COLO829 (cell line): ENCODE results near the gene LYSMD1.

Experiments
- DNase-seq: peaks from one replicate; pipeline ENCODE4 v3.0.0; 2012; ENCODE audit warnings: low spot score

The LYSMD1 gene

DNA sequence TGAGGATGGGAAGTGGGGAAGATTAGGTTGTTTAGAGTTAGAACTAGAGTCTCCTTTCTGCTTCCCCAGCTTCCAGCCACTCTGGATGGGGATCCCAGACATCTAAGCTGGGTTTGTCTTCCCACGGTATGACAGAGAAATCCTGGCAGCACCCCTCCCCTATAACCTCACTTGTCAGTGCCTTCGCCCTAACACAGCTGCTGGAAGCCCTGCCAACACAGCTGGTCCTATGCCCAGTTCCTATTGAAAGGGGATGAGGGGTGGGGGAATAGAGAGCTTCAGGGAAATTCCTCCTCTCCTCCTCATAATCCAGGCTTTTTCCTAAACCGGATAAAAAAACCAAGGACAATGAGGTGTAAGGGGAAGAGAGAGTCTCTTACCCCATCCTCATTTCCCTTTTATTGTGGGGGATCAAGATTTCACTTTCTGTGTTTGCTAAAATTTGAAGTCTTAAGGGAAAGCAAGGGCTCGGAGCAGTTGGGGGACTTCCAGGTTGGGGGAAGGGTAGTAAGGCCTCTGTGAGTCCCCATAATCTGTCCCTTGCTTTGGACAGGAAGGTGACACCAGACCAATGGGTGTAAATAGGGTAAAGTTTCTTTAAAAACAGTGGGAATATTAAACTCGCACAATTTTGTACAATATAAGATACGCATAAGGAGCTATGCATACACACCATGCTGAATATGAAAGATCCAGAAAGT, 9.5 kb upstream of the LYSMD1 start:
- DNase-seq: no peak

DNA sequence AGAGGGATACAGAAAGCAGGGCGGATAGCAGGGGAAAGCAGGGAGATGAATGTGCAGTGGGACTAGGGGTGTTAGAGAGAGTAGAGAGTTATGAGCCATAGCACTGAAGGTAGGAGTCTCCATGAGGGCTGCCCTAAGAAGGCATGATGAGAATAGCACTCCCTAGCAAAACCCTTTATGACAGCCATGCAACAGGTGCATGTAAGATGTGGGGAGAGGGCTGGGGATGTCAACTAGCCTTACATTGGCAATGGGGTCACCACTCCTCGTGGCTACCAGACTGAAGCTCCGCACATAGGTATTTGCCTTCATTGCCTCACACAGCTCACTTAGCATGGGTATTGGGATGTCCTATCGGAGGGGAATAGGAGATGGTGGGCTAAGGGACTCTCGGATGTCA, 5.5 kb upstream of the LYSMD1 start:
- no peak for DNase-seq

DNA sequence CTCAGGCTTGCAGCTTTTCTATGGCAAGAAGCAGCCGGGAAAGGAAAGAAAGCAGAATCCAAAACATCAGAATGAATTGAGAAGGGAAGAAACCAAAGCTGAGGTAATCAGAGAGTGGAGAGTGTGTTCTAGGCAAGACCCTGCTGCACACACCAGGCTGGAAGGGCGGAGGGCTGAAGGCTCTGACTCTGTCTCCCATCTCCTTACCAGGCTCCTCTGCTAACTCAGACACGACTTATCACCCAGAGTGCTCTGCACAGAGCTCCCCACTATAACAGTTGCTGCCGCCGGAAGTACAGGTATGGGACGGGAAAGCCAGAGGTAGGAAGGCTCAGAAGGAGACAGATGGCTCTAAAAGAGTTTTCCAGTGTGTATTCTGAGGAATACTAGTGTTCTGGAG, 1.4 kb upstream of the LYSMD1 start:
- no peak for DNase-seq

DNA sequence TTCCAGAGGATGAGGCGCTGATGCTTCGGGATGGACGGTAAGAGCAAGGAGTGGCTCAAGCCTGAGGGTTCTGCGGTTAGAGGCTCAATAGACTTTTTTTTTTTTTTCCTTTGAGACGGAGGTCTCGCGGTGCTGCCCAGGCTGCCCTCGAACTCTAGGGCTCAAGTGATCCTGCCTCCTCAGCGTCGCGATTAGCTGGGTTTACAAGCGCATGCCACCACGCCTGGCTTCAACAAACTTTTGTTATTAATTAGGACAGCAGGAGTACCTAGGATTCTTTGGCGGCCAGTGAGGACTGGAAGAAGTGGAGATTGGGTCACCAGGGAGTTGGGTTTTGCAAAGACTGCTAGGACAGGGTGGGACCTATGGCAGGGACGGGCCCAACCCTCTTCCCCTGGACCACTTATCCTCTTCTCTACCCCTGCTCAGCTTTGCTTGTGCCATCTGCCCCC, 829 bp upstream of the LYSMD1 start:
- DNase-seq: peak; percentile 57

DNA sequence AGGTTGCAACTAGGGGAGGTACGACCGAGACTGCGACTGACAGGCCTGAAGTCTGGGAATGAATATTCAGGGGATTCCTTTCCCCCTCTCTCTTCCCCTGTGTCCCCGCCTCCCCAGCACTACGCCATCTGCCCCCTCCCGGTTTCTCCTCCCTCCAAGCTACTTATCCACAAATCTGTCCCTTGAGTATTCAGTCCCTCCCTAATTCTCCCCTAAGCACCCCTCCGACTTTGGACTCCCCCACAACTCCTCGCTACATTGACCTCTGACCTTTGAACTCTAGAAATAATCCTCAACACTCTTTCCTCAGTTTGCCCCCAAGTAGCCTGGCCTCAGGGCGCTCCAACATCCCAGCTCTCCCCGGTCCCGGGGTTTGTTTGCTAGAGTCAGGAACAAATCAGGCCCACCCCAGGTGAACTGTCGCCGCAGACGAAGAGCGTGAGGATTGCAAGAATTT, 393 bp downstream of the LYSMD1 start:
- peak; percentile 48 for DNase-seq

DNA sequence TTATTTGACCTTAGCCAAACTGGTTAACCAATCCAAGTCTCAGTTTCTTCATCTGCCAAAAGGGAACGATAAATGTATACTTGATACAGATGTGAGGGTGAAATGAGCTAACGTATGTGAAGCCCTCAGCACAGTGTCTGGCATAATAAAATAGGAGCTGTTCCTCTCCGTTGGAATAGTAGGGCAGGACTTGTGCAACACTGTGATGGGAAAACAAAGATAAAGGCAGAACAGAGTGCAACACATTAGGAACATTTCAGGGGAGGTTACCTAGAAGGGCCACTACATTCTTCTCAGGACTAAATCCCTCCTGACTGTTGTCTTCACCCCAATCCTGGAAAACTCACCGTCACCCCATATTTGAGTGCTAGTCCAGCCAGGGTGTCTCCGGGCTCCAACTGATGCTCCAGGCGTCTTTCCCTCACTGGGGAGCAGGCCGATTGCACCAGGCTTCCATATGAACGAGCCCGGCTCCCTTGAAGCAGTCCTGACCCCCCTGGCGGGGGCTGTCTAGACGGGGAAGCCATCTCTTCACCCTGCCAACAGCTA, 896 bp downstream of the LYSMD1 start:
- DNase-seq: no peak

DNA sequence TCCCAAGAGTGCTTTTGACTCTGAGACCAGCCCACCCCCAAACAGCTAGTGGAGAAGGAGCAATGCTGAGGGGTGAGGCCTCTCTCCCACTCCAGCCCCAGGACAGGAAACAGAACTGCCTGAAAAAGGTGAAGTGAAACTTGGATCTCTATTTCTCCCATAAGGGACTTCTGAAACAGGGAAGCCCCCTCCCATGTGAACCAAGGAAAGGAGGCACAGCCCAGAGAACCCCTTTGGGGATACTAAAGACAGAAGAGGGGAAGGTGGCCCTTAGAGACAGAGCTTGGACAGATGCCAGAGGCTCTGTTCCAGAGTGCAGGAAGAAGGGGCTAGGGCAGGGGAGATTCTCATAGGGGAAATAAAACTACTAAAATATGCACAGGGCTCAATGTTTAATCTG, 6.3 kb downstream of the LYSMD1 start:
- DNase-seq: no peak

DNA sequence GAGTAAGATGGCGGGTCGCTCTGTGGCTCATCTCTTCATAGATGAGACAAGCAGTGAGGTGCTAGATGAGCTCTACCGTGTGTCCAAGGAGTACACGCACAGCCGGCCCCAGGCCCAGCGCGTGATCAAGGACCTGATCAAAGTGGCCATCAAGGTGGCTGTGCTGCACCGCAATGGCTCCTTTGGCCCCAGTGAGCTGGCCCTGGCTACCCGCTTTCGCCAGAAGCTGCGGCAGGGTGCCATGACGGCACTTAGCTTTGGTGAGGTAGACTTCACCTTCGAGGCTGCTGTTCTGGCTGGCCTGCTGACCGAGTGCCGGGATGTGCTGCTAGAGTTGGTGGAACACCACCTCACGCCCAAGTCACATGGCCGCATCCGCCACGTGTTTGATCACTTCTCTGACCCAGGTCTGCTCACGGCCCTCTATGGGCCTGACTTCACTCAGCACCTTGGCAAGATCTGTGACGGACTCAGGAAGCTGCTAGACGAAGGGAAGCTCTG, 6.9 kb downstream of the LYSMD1 start:
- DNase-seq: no peak

DNA sequence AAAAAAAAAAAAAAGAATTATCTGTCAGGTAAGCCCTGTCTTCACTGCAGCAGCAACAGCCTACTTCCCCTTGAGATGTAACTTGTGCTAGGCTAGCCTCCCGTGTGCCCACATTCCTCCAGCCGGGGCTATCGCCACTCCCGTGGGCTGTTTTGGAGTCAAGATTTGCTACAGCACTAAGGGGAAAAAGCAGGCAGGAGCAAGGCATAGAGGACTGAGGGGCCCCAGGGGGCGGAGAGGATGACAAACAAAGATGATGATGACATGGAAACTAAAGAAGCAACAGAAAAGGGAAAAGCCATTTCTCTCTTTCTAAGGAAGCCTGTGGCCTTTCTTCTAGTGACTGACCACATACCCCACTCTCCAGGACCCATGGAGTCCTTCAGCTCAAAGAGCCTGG, 7.4 kb downstream of the LYSMD1 start:
- no peak for DNase-seq

DNA sequence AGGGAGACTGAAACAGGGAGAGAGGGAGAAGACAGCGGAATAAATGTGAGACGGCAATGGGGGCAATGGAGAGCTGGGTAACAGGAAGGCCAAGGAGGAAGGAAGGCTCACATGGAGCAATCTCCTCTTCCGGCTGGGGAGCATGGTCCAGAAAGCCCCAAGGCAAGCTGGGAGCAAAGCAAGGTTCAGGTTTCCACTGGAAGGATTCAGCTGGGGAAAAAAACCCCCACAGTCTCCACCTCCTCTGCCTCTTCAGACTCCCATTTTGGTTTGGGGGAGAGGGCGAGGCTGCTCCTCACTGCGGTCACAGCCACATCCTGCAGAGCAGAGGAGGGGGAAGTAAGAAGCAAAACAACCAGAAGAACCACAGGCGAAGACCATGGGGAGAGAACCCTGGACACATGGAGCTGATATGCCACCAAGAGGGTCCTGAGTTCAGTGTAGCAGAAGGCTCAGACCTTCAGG, 8.6 kb downstream of the LYSMD1 start:
- DNase-seq: no peak

DNA sequence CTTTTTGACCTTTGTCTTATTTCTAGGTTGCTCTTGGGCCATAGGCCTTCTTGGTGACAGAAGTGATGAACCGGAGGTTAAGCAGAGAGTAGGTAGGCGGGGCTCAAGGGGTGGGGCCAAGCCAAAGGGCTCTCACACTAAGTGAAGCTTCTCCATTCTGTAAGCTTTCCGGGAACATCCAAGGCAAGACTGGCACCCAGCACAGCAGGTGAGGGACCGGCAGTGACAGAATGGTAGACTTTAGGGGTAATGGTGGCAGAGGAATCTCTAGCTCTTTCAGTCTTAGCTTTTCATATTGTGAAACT, 9.2 kb downstream of the LYSMD1 start, which contains the start of gene TNFAIP8L2:
Gene TNFAIP8L2, plus strand, starts transcription at position 135 of the 305 bp plus-strand sequence. CDS start 2,049 bp downstream, outside the sequence.
- no peak for DNase-seq

DNA sequence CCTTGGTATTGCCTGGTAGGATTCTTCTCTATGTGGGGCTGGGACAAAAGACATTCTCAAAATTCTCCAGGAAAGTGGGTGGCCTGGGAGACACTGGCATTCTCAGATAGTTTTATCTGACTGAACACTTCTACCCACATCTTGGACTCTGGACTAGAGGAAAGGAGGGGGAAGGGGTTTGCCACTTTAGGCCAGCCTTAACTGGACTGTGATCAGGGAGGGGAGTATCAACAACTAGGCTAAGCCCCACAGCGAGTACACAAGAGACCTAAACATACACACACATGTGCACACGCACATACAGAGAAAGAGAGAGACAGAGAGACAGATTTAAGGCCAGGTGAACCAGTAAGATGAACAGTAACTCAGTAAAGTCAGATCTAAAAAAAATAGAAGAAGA, 18.0 kb downstream of the LYSMD1 start:
- no peak for DNase-seq

DNA sequence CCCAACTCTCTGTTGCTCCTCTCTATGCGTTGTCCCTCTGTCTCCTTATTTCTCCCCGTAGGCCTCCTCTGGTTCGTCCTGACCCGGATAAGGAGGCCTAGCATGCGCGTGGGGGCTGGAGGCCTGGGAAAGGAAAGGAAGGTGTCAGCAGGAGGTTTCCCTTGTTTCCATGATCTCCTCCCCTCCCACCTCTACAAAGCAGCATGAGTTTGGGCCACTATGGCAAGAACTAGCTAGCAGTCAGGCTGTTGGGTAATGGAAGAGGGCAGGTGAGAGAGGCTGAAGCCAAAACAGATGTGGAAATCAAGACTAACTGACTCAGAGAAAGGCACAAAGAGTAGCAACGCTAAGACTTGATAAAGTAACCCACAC, 18.6 kb downstream of the LYSMD1 start:
- no peak for DNase-seq

DNA sequence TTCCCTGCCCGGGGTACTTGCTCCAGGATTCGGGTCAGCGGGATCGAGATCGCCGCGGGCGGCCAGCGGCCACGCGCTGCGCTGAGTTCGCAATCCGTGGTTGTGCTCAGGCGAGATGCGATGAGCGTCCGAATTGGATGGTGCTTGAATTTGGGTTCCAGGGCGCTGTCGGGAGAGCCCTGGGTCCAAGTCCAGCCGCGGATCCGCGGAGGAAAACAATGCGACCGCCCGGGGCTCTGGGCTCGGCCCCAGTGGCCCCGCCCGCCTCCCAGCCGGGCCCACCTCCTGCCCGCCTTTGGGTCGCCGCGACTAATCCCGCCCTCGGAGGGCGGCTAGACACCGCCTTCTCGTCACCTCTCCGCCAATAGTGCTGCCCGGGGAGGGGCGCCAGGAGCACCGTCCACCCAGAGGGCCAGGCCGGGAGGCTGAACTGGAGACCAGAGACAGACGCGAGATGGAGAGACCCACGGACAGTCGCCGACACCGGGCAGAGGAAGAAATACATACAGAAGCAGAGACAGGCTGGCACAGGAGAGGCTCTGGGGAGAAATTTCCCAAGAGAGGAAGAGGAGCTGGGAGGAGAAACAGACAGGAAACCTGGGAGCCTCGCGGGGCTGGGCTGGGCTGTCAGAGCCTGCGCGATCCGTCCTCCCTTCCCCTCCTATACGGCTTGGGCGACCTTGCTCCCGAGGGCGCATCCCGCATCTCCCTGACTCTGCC, 19.1 kb downstream of the LYSMD1 start, which contains the start of gene SEMA6C:
Gene SEMA6C, minus strand, starts transcription at position 220 of the 720 bp plus-strand sequence. CDS start 4,010 bp downstream, outside the sequence.
- peak; percentile 83 for DNase-seq

DNA sequence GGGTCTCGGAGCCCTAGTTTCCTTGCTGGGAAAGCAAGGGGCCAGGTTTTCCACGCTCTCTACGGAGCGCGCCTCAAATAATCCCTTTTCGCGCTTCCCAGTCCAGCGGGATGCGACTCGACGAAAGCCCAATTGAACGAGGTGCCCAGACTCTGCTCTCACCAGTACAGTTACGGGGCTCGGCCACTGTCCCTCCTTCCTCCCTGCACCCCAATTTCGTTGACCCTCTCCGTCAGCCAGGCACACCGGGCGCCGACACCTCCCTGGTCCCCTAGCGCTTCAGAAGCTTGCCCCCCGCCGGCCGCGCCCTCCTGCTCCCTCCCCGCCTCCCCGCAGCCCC, 19.7 kb downstream of the LYSMD1 start:
- DNase-seq: no peak

DNA sequence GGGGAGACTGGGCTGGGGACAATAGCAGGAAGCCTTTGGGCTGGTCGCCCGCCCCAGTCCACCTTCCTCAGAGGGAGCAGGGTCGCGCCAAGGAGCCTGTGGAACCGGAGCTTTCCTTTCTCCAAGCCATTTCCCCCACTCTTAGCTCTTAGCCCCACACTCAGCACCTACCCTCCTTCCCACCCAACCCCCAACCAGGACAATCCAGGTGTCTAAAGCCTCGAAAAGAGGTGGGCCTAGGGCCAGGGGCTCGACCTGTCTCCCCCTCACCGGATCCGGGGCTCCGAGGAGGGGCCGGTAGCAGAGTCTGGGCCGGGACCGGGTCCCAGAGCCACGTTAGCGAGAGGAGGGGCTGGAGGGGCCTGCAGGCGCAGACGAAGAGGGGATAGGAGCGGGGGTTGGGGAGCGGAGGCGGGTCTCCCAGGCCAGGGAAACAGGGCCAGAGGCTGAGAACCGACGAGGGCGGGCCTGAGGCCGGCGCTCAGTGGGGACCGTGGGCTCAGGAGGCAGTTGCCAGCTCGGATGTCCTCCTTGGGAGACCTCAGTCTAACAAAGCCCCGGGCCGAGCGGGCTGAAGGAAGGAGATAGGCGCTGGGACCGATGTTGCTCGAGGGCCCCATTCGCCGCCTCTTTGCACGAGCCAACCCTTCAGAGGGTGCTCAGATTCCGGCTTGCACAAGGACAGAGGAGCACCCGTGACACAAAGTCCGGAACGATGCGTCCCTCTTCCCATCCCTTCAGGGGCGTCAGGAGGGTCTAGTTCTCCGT, 20.2 kb downstream of the LYSMD1 start:
- DNase-seq: no peak

DNA sequence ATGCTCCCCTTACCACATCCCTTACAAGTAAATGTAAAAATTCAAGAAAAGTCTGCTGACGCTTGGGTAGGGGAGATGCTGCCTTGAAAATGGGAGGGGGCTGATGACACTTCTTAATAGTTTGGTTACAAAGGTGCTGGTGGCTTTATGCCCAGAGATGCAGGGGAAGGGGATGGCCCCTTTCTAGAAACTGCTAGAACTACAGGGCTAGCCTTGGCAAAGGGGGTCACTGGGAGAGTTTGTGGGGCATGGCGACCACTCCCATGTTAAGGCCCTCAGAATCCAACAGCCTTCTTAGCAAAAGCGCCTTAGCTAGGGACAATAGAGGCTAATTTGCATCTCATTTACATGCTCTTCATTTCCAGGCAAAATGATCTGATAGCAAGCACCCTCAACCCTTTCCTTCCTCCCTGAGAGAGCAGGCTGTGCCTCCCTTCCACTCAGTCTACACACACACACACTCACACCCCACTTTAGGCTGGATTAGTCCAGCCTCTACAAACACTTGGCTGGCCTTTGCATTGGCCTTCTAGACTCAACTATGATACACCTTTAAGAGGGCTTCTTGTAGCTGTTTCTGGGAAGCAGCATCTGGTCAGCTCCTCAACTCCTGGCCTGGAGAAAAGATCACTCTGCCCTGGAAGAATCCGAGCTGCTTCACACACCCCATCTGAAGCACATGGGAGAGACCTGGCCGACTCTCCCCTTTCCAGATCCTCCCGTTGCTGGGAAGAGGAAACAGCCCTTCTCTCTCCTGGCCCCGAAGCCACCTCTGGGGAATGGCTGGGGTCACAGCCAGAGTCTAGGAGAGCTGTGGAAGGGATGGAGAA, 21.0 kb downstream of the LYSMD1 start:
- DNase-seq: no peak

DNA sequence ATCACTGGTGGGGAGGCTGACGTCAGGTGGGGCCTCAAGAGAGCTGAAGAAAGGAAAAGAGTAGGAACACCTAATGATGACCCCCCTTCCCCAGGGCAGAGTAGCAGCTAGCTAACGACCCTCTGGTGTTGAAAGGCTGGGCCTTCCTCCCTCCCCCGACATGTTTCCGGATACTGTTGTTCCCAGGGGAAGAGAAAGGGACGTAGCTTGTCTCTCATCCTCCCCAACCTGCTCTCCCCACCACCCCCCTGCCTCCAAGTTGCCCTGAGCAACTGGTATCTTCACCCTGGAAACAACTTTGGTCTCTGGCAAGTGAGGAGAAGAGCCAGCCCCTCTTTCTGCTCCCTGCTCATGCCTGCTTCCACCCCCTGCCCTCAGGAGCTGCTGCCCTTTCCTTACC, 21.7 kb downstream of the LYSMD1 start:
- no peak for DNase-seq

DNA sequence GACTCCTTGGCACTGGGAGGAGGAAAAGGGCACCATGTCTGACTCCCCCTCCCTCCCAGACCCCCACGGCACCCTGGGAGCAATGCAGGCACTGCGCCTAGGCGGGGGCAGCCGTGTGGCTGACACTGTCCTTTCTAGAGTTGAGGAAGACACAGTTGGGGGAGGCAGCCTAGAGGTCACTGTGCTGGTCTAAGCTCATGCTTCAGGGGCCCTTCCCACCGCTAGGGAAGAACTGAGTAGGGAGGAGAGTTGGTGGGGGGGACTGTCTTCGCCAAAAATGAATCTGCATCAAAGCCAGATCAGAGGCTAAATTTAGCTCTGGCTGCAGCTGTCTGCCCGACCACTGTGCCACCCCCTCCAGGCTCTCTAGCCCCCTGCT, 22.7 kb downstream of the LYSMD1 start:
- DNase-seq: no peak

DNA sequence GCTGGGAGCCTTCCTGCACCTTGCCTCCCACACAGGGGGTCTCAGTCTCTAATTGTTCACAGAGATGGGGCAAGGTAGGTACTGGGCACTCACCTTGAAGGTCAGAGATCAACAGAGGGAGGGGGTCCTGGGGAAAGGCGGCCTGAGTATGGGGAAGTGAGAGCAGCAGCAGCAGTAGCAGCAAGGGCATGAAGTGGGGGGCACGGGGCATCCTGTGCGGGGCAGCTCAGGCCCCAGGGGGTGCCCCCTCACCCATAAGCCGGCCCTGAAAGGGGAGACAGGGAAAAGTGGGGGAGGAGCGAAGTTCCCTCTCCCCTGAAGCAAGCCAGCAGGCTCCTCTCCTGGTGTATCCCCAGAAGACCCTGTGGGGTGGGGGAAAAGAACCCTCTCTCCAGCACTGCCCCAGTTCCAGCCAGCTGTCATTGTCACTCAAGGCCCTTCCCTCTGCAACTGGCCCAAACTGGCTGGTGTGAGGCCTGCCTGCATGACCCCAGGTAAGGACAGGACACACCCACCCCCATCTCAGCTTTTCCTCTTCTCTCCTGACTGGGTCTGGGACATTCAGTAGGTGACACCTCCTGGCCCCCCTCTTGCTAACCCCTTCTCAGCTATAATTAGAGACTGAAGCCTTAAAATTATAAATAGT, 23.2 kb downstream of the LYSMD1 start:
- no peak for DNase-seq

DNA sequence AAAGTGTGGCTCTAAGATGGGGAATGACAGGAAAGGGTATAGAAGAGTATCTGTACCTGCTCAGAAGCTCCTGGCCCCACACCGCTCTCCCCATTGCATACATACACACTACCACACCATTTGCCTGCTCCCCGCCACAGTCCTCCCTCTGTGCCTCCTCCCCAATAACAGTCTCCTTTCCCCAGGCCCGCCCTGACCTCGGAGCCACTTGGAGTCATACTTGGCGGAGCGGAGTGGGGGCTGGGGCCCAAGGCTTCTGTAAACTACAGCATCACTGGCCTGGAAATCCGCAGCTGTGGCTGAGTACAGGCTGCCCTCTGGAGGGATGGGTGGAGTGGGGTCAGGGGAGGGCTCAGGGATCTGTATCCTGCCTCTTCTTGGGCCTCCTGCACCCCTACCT, 27.9 kb downstream of the LYSMD1 start:
- DNase-seq: no peak
